Mesenchymal stem cell (in vitro differentiated cells and primary cell): ENCODE results near the gene VWA8.
A peak's percentile ranks its signal among the peaks of the same experiment; 100 is the strongest.

Experiments used
- DNase-seq: peaks from one replicate; pipeline ENCODE4 v3.0.0-alpha.2; 2013
- H2AFZ ChIP-seq: one replicate; pipeline ENCODE4 v1.6.1; 2013; ENCODE audit warnings: low read depth, mild to moderate bottlenecking, control low read depth, inconsistent platforms, low read length, moderate library complexity
- H2AK5ac ChIP-seq: 2 replicates; pipeline ENCODE4 v1.6.1; 2013; ENCODE audit warnings: low read length, moderate library complexity, mild to moderate bottlenecking, inconsistent platforms; ENCODE audit not compliant: severe bottlenecking
- H2BK120ac ChIP-seq: one replicate; pipeline ENCODE4 v1.6.1; 2013; ENCODE audit warnings: low read depth, mild to moderate bottlenecking, inconsistent platforms, low read length, moderate library complexity
- H2BK12ac ChIP-seq, 2 experiments: one replicate each; pipeline ENCODE4 v1.6.1; 2013; ENCODE audit warnings: inconsistent platforms in 2 of 2, low read length in 2 of 2, mild to moderate bottlenecking in 2 of 2, moderate library complexity in 2 of 2, control low read depth in 1 of 2
- H2BK15ac ChIP-seq: one replicate; pipeline ENCODE4 v1.6.1; 2013; ENCODE audit warnings: mild to moderate bottlenecking, low read depth, inconsistent platforms; ENCODE audit not compliant: poor library complexity, severe bottlenecking
- H2BK5ac ChIP-seq: 2 replicates; pipeline ENCODE4 v1.6.1; 2013; ENCODE audit warnings: low read depth, mild to moderate bottlenecking, low read length, control low read depth, inconsistent platforms; ENCODE audit not compliant: poor library complexity, severe bottlenecking
- H3K14ac ChIP-seq, 2 experiments: one replicate each; pipeline ENCODE4 v1.6.1; 2013; ENCODE audit warnings: inconsistent platforms in 2 of 2, low read length in 2 of 2, control low read depth in 1 of 2, mild to moderate bottlenecking in 1 of 2, moderate library complexity in 1 of 2
- H3K18ac ChIP-seq, 2 experiments: one replicate each; pipeline ENCODE4 v1.6.1; 2013; ENCODE audit warnings: inconsistent platforms in 2 of 2, low read length in 2 of 2, control low read depth in 1 of 2, low read depth in 1 of 2, mild to moderate bottlenecking in 1 of 2
- H3K23ac ChIP-seq, 2 experiments: one replicate each; pipeline ENCODE4 v1.6.1; 2013; ENCODE audit warnings: inconsistent platforms in 2 of 2, low read length in 2 of 2, mild to moderate bottlenecking in 2 of 2, moderate library complexity in 2 of 2, control low read depth in 1 of 2
- H3K27ac ChIP-seq: 2 replicates; pipeline ENCODE4 v1.5.1; 2013; ENCODE audit warnings: mild to moderate bottlenecking, moderate library complexity, low read length, control low read depth, inconsistent platforms; ENCODE audit not compliant: poor library complexity, severe bottlenecking
- H3K27me3 ChIP-seq, 2 experiments: 2 replicates each; pipeline versions ENCODE4 v1.6.1 to v1.7.0; 2013; ENCODE audit warnings: low read length in 2 of 2, mild to moderate bottlenecking in 2 of 2, moderate library complexity in 2 of 2, control low read depth in 1 of 2, inconsistent platforms in 1 of 2; ENCODE audit not compliant: control insufficient read depth in 1 of 2, insufficient read depth in 1 of 2
- H3K36me3 ChIP-seq, 2 experiments: 2 replicates each; pipeline versions ENCODE4 v1.6.1 to v1.7.0; 2013; ENCODE audit warnings: low read length in 2 of 2, control low read depth in 1 of 2, inconsistent platforms in 1 of 2, low read depth in 1 of 2, mild to moderate bottlenecking in 1 of 2; ENCODE audit not compliant: insufficient read depth in 2 of 2, control insufficient read depth in 1 of 2
- H3K4ac ChIP-seq, 2 experiments: one replicate each; pipeline ENCODE4 v1.6.1; 2013; ENCODE audit warnings: inconsistent platforms in 2 of 2, low read length in 2 of 2, mild to moderate bottlenecking in 2 of 2, moderate library complexity in 2 of 2, control low read depth in 1 of 2, low read depth in 1 of 2
- H3K4me1 ChIP-seq: 2 replicates; pipeline ENCODE4 v1.6.1; 2013; ENCODE audit warnings: low read depth, low read length, control low read depth; ENCODE audit not compliant: control insufficient read depth, insufficient read depth
- H3K4me2 ChIP-seq: 2 replicates; pipeline ENCODE4 v1.6.1; 2013; ENCODE audit warnings: low read length, mild to moderate bottlenecking, inconsistent platforms; ENCODE audit not compliant: poor library complexity, severe bottlenecking
- H3K4me3 ChIP-seq, 2 experiments: 2 replicates each; pipeline versions ENCODE4 v1.5.1 to v1.7.0; 2013; ENCODE audit warnings: low read length in 2 of 2, mild to moderate bottlenecking in 2 of 2, control low read depth in 1 of 2, low read depth in 1 of 2; ENCODE audit not compliant: insufficient read depth in 1 of 2
- H3K79me1 ChIP-seq: replicated peaks from 2 replicates; pipeline ENCODE4 v1.6.1; 2013; ENCODE audit warnings: mild to moderate bottlenecking, control low read depth, low read length, inconsistent platforms; ENCODE audit not compliant: poor library complexity, severe bottlenecking
- H3K9ac ChIP-seq: 2 replicates; pipeline ENCODE4 v1.7.0; 2013; ENCODE audit warnings: mild to moderate bottlenecking, low read length, moderate library complexity
- H3K9me3 ChIP-seq: 2 replicates; pipeline ENCODE4 v1.7.0; 2013; ENCODE audit warnings: mild to moderate bottlenecking, low read length; ENCODE audit not compliant: control insufficient read depth
- H4K8ac ChIP-seq: one replicate; pipeline ENCODE4 v1.6.1; 2013; ENCODE audit warnings: inconsistent platforms, mild to moderate bottlenecking, low read length, moderate library complexity
- H4K91ac ChIP-seq: one replicate; pipeline ENCODE4 v1.6.1; 2013; ENCODE audit warnings: mild to moderate bottlenecking, low read length, inconsistent platforms
- WGBS: methylation state at CpG from one replicate; pipeline ENCODE4 v1.1.7; 2013; ENCODE audit warnings: mixed read lengths; 5-methylcytosine and 5-hydroxymethylcytosine counted together

Gene VWA8

GRCh38 chr13:41713405-41713804 is 247.5 kb downstream of the VWA8 start:
- no CpG with 5 or more reads among the region's 1 CpG for WGBS

GRCh38 chr13:41710771-41711170 is 250.1 kb downstream of the VWA8 start:
- Histone ChIP-seq H3K14ac (no peak overlapping the region), H3K23ac (no peak overlapping the region), H3K4me2 (no peak overlapping the region), H3K79me1 (no peaks in the 10 kb centered on the region), H2BK5ac (no peak overlapping the region), H2BK12ac (no peak overlapping the region), H3K27ac (no peak overlapping the region), H4K91ac (no peak overlapping the region), H2AFZ (no peak overlapping the region), H3K9me3 (no peaks in the 10 kb centered on the region), H3K4me1 (no peaks in the 10 kb centered on the region), H3K4me3 (no peak overlapping the region), H3K9ac (no peak overlapping the region), H3K18ac (no peak overlapping the region), H3K27me3 (no peaks in the 10 kb centered on the region), H2AK5ac (no peak overlapping the region), H2BK120ac (no peak overlapping the region), H4K8ac (no peak overlapping the region), H3K36me3 (no peaks in the 10 kb centered on the region), H2BK15ac (no peak overlapping the region), H3K4ac (no peak overlapping the region)
- WGBS: 91% methylated on average over 2 of the region's 2 CpGs
- no peak for DNase-seq

More at GRCh38 chr13:41713405-41713804, 247.5 kb downstream of the VWA8 start:
- H2AK5ac ChIP-seq: no peak overlapping the region
- H2BK120ac ChIP-seq: no peak overlapping the region
- H3K27ac ChIP-seq: no peak overlapping the region
- H2BK12ac ChIP-seq: no peak overlapping the region
- no peak overlapping the region for H2BK15ac ChIP-seq
- H3K9ac ChIP-seq: no peak overlapping the region
- no peak overlapping the region for H3K4ac ChIP-seq
- no peak overlapping the region for H2AFZ ChIP-seq
- no peaks in the 10 kb centered on the region for H3K79me1 ChIP-seq
- H3K4me2 ChIP-seq: no peak overlapping the region
- H4K91ac ChIP-seq: no peak overlapping the region
- no peak overlapping the region for H4K8ac ChIP-seq
- H3K9me3 ChIP-seq: no peaks in the 10 kb centered on the region
- no peaks in the 10 kb centered on the region for H3K4me1 ChIP-seq
- H3K36me3 ChIP-seq: no peaks in the 10 kb centered on the region
- no peak overlapping the region for H3K23ac ChIP-seq
- H3K14ac ChIP-seq: no peak overlapping the region
- H3K27me3 ChIP-seq: no peaks in the 10 kb centered on the region
- H3K4me3 ChIP-seq: no peak overlapping the region
- no peak for DNase-seq
- no peak overlapping the region for H2BK5ac ChIP-seq
- no peak overlapping the region for H3K18ac ChIP-seq

- no peak overlapping the region for H3K18ac ChIP-seq
Measured at GRCh38 chr13:41709511-41709910, 251.4 kb downstream of the VWA8 start.

GRCh38 chr13:41708713-41709112 is 252.2 kb downstream of the VWA8 start:
- H3K4me2 ChIP-seq: no peak overlapping the region
- no peak overlapping the region for H3K4me3 ChIP-seq
- H3K4ac ChIP-seq: no peak overlapping the region
- peak overlapping the region; percentile 50 for H3K9ac ChIP-seq
- no peak overlapping the region for H4K91ac ChIP-seq
- no peak overlapping the region for H3K27ac ChIP-seq
- 93% methylated on average over 4 of the region's 4 CpGs for WGBS
- H2BK120ac ChIP-seq: no peak overlapping the region
- no peaks in the 10 kb centered on the region for H3K79me1 ChIP-seq
- no peak for DNase-seq
- no peak overlapping the region for H4K8ac ChIP-seq
- H2BK15ac ChIP-seq: no peak overlapping the region
- H2AFZ ChIP-seq: no peak overlapping the region
- H2BK5ac ChIP-seq: no peak overlapping the region
- H3K14ac ChIP-seq: no peak overlapping the region
- H3K4me1 ChIP-seq: no peaks in the 10 kb centered on the region
- no peak overlapping the region for H2BK12ac ChIP-seq
- no peaks in the 10 kb centered on the region for H3K9me3 ChIP-seq
- no peak overlapping the region for H3K23ac ChIP-seq
- H2AK5ac ChIP-seq: no peak overlapping the region
- no peaks in the 10 kb centered on the region for H3K36me3 ChIP-seq
- H3K27me3 ChIP-seq: no peaks in the 10 kb centered on the region
- H3K18ac ChIP-seq: no peak overlapping the region

More at GRCh38 chr13:41709511-41709910, 251.4 kb downstream of the VWA8 start:
- Histone ChIP-seq H3K14ac (no peak overlapping the region), H3K4me3 (no peak overlapping the region), H4K91ac (no peak overlapping the region), H3K4me1 (no peaks in the 10 kb centered on the region), H2AK5ac (no peak overlapping the region), H3K27ac (no peak overlapping the region), H2BK120ac (no peak overlapping the region), H2BK12ac (no peak overlapping the region), H2BK5ac (no peak overlapping the region), H2BK15ac (no peak overlapping the region), H3K79me1 (no peaks in the 10 kb centered on the region), H3K9ac (no peak overlapping the region), H3K27me3 (no peaks in the 10 kb centered on the region), H4K8ac (no peak overlapping the region), H2AFZ (no peak overlapping the region), H3K4ac (no peak overlapping the region), H3K4me2 (no peak overlapping the region), H3K36me3 (no peaks in the 10 kb centered on the region), H3K9me3 (no peaks in the 10 kb centered on the region), H3K23ac (no peak overlapping the region)
- DNase-seq: no peak
